Endothelial cell (in vitro differentiated cells): ENCODE results near the gene SHISA6. TPM values are rescaled to one million over a fixed set of nuclear protein-coding genes. Genes with fewer than 3 reads are reported as not detected.

Experiments used
- DNase-seq: peaks from one replicate; pipeline ENCODE4 v3.0.0; 2021; ENCODE audit warnings: low spot score
- H3K27ac Mint-ChIP-seq: one replicate; pipeline ENCODE4 v1.8.0; 2021; ENCODE audit warnings: mixed read lengths, inconsistent platforms; ENCODE audit not compliant: unreplicated experiment
- H3K27me3 Mint-ChIP-seq: one replicate; pipeline ENCODE4 v1.8.0; 2021; ENCODE audit warnings: mild to moderate bottlenecking, moderate library complexity, mixed read lengths, inconsistent platforms; ENCODE audit not compliant: unreplicated experiment
- H3K36me3 Mint-ChIP-seq: one replicate; pipeline ENCODE4 v1.8.0; 2021; ENCODE audit warnings: mild to moderate bottlenecking, low read depth, mixed read lengths, inconsistent platforms; ENCODE audit not compliant: unreplicated experiment
- H3K4me1 Mint-ChIP-seq: one replicate; pipeline ENCODE4 v1.8.0; 2021; ENCODE audit warnings: mild to moderate bottlenecking, mixed read lengths, inconsistent platforms; ENCODE audit not compliant: unreplicated experiment
- H3K4me3 Mint-ChIP-seq: one replicate; pipeline ENCODE4 v1.8.0; 2021; ENCODE audit warnings: mild to moderate bottlenecking, mixed read lengths, inconsistent platforms; ENCODE audit not compliant: unreplicated experiment
- H3K9me3 Mint-ChIP-seq: one replicate; pipeline ENCODE4 v1.8.0; 2021; ENCODE audit warnings: mixed read lengths, inconsistent platforms; ENCODE audit not compliant: unreplicated experiment
- CTCF ChIP-seq: fragments of 200-600 bp; sonication (generic); IDR thresholded peaks from one replicate; pipeline ENCODE4 v1.5.0; 2021; ENCODE audit warnings: antibody characterized with exemption; ENCODE audit not compliant: unreplicated experiment
- total RNA-seq: library from RNA; stranded (reverse); fragmentation: NEBNext Ultra II Directional; extraction: Animal tissue kit (Norgen Biotek cat#: 25700); gene quantifications from one replicate; pipeline ENCODE4 v1.2.1, GENCODE V29; 2021; ENCODE audit not compliant: unreplicated experiment

The SHISA6 gene
- total RNA-seq, 1 donor from 2014 or later, result not detected

DNA sequence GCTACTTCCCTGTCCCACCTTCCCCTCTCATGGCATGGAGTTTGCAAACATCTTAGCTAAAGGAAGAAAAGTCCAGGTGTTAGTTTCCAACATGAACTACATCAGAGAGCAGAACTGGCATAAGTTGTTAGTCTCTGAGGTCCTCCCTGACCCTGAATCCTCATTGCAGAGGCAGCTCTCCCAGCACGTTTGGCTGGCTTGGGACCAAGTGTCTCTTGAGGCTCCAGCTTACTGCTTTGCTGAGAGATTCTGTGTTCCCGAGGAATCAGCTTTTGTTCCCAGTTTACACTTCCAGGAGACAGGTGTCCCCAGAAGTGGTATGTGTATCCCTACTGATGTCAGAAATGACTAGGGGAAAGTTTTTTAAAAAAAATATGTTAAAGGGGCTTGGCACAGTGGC is 371.9 kb downstream of the SHISA6 start:
- peaks cover 4% of the 10 kb centered on the region for H3K27me3 Mint-ChIP-seq
- peaks cover 43% of the 10 kb centered on the region for H3K9me3 Mint-ChIP-seq
- no peaks in the 10 kb centered on the region for H3K36me3 Mint-ChIP-seq
- no peak for DNase-seq
- no peak overlapping the region for H3K4me3 Mint-ChIP-seq
- no peak overlapping the region for H3K27ac Mint-ChIP-seq
- no peak for TF ChIP-seq CTCF
- no peaks in the 10 kb centered on the region for H3K4me1 Mint-ChIP-seq
